Subcutaneous abdominal adipose tissue (tissue), 5 donors: Measurements from ENCODE around the gene CAMK2A.

Source experiments
- H3K27ac ChIP-seq: one replicate; pipeline ENCODE4 v1.7.0; 2013; ENCODE audit warnings: low read depth, mild to moderate bottlenecking, inconsistent platforms, low read length, moderate library complexity
- H3K27me3 ChIP-seq, 5 donors: one replicate each; pipeline ENCODE4 v1.7.0; 2013; ENCODE audit warnings: low read length in 5 of 5, inconsistent platforms in 1 of 5; ENCODE audit not compliant: control insufficient read depth in 5 of 5, insufficient read depth in 4 of 5
- H3K36me3 ChIP-seq, 5 donors: one replicate each; pipeline ENCODE4 v1.7.0; 2013; ENCODE audit warnings: low read length in 5 of 5; ENCODE audit not compliant: control insufficient read depth in 5 of 5, insufficient read depth in 5 of 5
- H3K4me1 ChIP-seq, 5 donors: one replicate each; pipeline ENCODE4 v1.7.0; 2013; ENCODE audit warnings: low read length in 5 of 5, mild to moderate bottlenecking in 3 of 5, moderate library complexity in 1 of 5; ENCODE audit not compliant: control insufficient read depth in 5 of 5, insufficient read depth in 5 of 5
- H3K4me3 ChIP-seq, 5 donors: one replicate each; pipeline ENCODE4 v1.7.0; 2013; ENCODE audit warnings: low read length in 5 of 5, low read depth in 1 of 5
- H3K9ac ChIP-seq, 5 donors: one replicate each; pipeline ENCODE4 v1.7.0; 2013; ENCODE audit warnings: low read length in 5 of 5, mild to moderate bottlenecking in 4 of 5, moderate library complexity in 3 of 5
- H3K9me3 ChIP-seq, 5 donors: one replicate each; pipeline ENCODE4 v1.7.0; 2013; ENCODE audit warnings: low read length in 5 of 5; ENCODE audit not compliant: control insufficient read depth in 5 of 5
- donor health status: healthy.
- donor health status: healthy.
- donor health status: healthy.
- donor health status: healthy.
- donor health status: healthy.

The CAMK2A gene

DNA sequence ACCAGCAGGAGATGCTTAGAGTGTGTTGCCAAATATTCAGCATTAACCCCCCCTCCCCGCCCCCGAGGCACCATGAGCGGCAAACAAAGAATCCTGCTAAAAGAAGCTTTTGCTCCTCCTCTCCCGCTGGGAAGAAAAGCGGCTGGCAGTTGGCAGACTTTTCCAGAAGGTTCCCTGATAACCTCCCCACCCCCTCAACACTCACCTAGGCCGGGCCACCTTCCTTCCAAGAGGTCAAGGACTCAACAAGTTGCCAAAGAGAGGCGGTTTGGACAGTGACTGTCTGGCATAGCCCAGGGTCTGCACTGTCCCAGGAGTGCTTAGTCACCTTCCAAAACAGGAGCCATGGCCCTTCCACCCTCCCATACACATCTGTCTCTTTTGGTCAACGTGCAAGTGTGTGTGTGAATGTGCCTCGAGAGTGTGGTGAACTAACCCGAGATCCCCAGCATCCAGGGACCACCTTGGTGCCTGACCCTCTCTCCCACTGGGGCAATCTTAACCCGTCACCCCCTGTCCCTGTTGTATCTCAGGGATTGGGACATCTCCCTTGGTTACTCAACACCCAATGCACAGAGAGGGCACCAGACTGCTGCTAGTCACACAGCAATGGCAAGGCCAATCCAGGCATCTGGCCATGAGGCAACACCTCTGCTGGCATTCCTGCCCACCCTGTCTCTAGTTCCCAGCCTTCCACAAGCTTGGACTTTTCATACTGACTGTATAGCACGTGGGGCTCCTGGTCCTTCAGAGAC, 18.9 kb downstream of the CAMK2A start:
- peaks cover 0 to 7% (median 2%) of the 10 kb centered on the region in 5 donors for H3K27me3 ChIP-seq
- no peaks in the 10 kb centered on the region for H3K4me1 ChIP-seq
- no peaks in the 10 kb centered on the region for H3K36me3 ChIP-seq
- H3K4me3 ChIP-seq, result no peak overlapping the region
- H3K9me3 ChIP-seq, result no peaks in the 10 kb centered on the region
- H3K9ac ChIP-seq, result no peak overlapping the region
- no peak overlapping the region for H3K27ac ChIP-seq

DNA sequence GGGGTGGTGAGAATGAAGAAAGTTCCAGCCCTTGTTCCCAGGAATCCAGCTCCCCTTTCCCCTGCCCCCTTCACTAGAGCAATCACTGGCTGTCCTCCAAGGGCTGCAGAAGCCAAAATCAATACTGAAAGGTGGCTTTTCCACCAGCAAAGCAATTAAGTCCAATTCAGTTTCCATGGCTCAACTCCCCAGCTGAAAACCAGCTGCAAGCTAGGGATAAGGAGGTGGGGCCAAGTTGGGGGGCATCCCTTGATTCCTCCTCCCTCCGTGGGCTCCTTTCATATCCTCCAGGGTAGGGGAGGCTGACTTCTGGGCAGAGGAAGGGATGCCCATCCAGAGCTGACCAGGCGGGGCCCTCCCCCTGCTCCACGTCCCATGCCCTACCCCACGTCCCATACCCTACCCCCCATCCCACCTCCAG, 22.7 kb downstream of the CAMK2A start:
- Histone ChIP-seq H3K4me1 (no peaks in the 10 kb centered on the region), H3K9ac (no peak overlapping the region), H3K9me3 (no peaks in the 10 kb centered on the region), H3K36me3 (no peaks in the 10 kb centered on the region), H3K27me3 (peaks cover 0 to 14% (median 4%) of the 10 kb centered on the region in 5 donors), H3K27ac (no peak overlapping the region), H3K4me3 (no peak overlapping the region)

DNA sequence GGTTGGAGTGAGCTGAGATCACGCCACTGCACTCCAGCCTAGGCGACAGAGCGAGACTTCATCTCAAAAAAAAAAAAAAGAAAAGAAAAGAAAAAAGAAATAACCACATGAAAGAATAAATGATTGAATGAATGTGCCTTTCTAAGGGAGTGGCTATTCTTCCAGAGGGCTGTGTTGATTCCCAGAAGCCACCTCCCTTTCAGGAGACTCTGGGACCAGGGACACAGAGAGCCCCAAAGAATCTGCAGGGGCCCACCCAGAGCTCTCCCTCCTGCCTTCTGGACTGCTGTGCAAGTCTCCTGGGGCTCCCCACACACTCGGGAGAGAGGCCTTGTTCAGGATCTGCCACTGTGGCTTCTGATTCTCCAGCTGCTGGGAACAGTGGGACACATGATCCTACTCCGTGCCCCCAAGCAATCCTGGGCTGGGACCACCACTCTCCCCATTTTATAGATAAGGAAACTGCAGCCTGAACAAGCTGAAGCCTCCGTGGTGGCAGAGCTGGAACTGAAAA, 23.6 kb downstream of the CAMK2A start:
- Histone ChIP-seq H3K36me3 (no peaks in the 10 kb centered on the region), H3K9me3 (no peaks in the 10 kb centered on the region), H3K27ac (no peak overlapping the region), H3K9ac (no peak overlapping the region), H3K4me3 (no peak overlapping the region), H3K27me3 (peaks cover 0 to 14% (median 5%) of the 10 kb centered on the region in 5 donors), H3K4me1 (no peaks in the 10 kb centered on the region)

DNA sequence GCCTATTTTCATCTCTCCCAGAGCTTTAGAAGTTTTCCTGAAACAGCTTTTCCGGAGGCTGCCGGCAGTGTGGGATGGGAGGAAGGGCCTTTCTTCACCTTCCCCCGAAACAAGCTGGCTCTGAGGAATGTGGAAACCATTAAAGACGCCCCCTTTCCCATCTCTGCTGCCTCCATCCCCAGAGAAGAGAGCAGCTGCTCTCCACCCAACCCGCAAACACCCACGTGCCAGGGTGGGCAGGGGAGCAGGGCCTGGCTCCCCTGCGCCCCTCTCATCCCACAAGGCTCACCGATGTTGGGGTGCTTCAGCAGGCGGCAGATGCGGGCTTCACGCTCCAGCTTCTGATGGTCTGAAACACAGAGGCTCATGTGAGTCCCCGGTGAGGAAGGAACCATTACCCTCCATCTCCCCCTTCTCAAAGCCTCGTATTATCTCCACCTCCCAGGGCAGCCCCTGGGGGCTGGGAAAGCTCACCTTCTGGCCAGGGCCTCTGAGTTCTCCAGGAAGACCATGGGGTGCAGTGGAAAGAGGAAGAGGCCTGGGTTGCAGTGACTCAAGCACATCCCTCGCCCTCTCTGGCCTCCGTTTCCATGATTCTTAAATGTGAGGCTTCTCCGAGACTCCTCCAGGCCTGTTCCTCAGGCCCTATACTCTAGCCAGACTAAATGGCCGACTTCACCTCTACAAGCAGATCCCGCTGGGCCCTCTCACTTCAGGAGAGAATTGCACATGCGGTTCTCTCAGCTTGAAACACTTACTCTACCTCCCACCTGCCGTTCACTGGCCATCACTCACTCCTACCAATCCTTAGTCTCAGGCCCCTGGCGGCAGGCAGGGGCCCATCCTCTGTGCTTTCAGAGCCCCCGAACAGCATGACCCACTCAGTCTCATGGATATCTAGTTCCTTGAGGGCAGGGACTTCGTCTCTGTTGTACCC, 24.6 kb downstream of the CAMK2A start:
- Histone ChIP-seq H3K9ac (no peak overlapping the region), H3K27ac (no peak overlapping the region), H3K9me3 (no peaks in the 10 kb centered on the region), H3K4me3 (no peak overlapping the region), H3K27me3 (peaks cover 0 to 11% (median 5%) of the 10 kb centered on the region in 5 donors), H3K4me1 (no peaks in the 10 kb centered on the region), H3K36me3 (no peaks in the 10 kb centered on the region)

DNA sequence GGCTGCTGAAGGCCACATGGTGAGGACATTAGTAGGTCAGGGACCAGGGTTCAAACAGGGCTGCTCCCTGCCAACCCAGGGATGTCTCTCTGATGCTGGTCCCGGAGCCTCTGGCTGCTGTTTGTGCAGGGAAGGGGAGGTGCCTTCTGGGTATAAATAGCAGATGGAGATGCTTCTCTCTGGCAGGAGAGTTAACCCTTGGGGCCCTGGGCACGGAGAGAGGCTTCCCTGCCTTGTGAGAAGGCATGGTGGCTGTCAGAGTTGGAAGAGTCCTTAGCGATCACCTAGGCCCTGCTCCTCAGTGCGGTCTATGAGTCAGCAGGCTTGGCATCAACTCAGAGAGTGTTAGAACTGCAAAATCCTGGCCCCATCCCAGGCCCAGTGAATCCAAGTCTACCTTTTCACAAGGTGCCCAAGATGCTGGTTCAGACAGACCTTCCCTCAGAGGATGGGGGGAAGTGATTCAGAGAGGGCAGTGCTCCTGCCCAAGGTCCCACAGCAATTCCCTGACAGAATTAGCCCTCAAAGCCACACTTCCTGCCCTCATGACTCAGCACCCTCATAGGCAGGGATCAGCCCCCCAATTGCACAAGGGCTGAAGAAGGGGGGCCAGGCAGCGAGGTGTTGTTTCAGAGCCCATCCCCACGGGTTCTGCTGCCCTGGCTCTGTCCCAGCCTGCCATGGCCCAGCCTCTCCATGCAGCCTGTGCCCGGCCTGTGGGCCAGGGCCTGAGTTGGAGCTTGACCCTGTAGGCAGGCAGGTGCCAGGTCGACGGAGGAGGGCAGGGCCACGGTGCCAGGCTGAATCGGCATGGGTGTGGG, 25.6 kb downstream of the CAMK2A start:
- H3K27me3 ChIP-seq, result peaks cover 0 to 9% (median 5%) of the 10 kb centered on the region in 5 donors
- no peaks in the 10 kb centered on the region for H3K4me1 ChIP-seq
- no peaks in the 10 kb centered on the region for H3K9me3 ChIP-seq
- H3K27ac ChIP-seq, result no peak overlapping the region
- H3K9ac ChIP-seq, result no peak overlapping the region
- no peaks in the 10 kb centered on the region for H3K36me3 ChIP-seq
- no peak overlapping the region for H3K4me3 ChIP-seq

DNA sequence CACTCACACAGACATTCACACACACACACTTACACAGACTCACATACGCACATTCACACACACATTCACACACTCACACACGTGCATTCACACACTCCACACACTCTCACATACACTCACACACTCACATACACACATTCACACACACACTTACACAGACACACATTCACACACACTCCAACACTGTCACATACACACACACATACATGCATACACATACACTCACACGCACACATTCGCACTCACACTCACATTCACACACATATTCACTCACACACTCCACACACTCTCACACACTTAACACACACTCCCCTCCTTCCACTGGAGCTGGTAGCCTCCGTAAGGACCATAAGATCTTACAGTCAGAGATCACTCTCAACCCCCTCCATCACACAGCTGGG, 26.2 kb downstream of the CAMK2A start:
- H3K4me3 ChIP-seq, result no peak overlapping the region
- H3K27me3 ChIP-seq, result peaks cover 0 to 9% (median 5%) of the 10 kb centered on the region in 5 donors
- H3K9ac ChIP-seq, result no peak overlapping the region
- H3K27ac ChIP-seq, result no peak overlapping the region
- H3K36me3 ChIP-seq, result no peaks in the 10 kb centered on the region
- H3K9me3 ChIP-seq, result no peaks in the 10 kb centered on the region
- H3K4me1 ChIP-seq, result no peaks in the 10 kb centered on the region

DNA sequence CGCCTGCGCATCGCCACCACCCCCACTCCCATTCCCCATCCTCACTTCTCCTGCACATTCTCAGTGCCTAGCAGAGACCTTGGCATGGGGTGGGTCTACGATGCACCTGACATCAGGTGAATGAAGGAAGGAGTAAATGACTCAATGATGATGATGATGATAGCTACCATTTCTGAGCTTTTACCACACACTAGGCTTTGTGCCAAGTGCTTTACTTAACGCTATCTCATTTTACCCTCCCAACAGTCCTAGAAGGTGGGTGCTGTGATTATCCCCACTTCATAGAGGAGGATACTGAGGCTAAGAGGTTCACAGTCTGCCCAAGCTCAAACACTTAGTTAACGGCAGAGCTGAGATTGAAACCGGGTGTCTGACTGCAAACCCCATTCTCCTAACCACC, 27.1 kb downstream of the CAMK2A start:
- no peaks in the 10 kb centered on the region for H3K9me3 ChIP-seq
- H3K9ac ChIP-seq, result no peak overlapping the region
- no peak overlapping the region for H3K27ac ChIP-seq
- no peaks in the 10 kb centered on the region for H3K36me3 ChIP-seq
- H3K27me3 ChIP-seq, result peaks cover 0 to 7% (median 5%) of the 10 kb centered on the region in 5 donors
- no peaks in the 10 kb centered on the region for H3K4me1 ChIP-seq
- no peak overlapping the region for H3K4me3 ChIP-seq

DNA sequence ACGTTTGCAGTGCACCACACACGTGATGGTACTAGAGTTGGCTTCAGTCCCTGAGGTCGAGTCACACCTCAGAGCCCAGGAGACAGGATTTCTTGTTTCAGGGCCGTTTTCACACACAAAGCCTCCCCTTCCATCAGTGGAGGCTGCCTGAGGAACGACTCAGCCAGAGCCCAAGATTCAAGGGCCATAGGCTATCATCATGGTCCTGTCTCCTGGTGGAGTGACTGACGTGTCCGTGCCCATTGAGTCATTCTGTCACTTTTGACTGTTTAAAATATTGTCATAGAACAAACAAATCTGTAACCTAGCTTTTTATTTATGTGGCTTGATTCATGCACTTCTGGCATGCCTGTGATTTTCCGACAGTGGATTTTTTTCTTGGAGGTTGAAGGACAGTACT, 28.3 kb downstream of the CAMK2A start:
- Histone ChIP-seq H3K9me3 (no peaks in the 10 kb centered on the region), H3K4me3 (no peak overlapping the region), H3K27me3 (peaks cover 0 to 7% (median 5%) of the 10 kb centered on the region in 5 donors), H3K36me3 (no peaks in the 10 kb centered on the region), H3K4me1 (no peaks in the 10 kb centered on the region), H3K9ac (no peak overlapping the region), H3K27ac (no peak overlapping the region)

DNA sequence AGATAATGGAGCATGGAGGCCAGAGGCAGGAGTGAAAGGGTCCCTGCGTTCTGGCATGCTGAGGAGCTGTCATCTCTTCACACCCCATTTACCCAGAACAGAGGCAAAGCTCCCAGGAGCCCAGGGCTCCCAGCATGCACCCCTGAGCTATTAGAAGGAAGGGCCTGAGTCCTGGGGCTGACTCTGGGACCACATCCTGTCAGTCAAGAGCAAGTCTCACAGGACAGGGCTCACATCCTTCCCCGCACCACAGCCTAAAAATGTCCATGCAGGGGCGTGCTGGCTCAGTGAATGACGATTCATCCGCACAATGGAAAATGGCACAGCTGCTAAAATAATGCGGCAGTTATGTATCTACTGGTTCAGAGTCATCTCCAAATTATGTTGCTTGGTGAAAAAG, 31.4 kb downstream of the CAMK2A start:
- H3K4me3 ChIP-seq, result no peak overlapping the region
- H3K4me1 ChIP-seq, result peaks cover 0 to 3% (median 0%) of the 10 kb centered on the region in 5 donors
- H3K36me3 ChIP-seq, result no peaks in the 10 kb centered on the region
- no peak overlapping the region for H3K9ac ChIP-seq
- no peak overlapping the region for H3K27ac ChIP-seq
- peaks cover 0 to 6% (median under 1%) of the 10 kb centered on the region in 5 donors for H3K27me3 ChIP-seq
- no peaks in the 10 kb centered on the region for H3K9me3 ChIP-seq
